ENCODE data around the gene CRHR2. TPM values are rescaled to one million over a fixed set of nuclear protein-coding genes. Genes with fewer than 3 reads are reported as not detected.

Gene CRHR2
- total and polyA plus RNA-seq, 2 of the 4 experiments (the other 2 are of a cell fraction) = not detected

GRCh38 chr7:30613366-30614325 lies 68.6 kb downstream of the CRHR2 start:
- no peak overlapping the region for H3K23ac ChIP-seq (ENCODE audit: low read depth, low read length)
- dilution Hi-C loops (cut with HindIII; ENCODE audit: low sequenced_read_pairs, unreplicated experiment) (no loop called here), intact Hi-C loops (cut with micrococcal nuclease) (no loop called here), in situ Hi-C loops (cut with MboI; ENCODE audit: low sequenced_read_pairs) (no loop called here)
- peaks cover 4% of the 10 kb centered on the region; the same call in 1 of the 2 replicates for H3K9me1 ChIP-seq (ENCODE audit: insufficient read depth, low read length)
- 0 out of 2 replicates have a peak overlapping the region, but pooled peaks have one; percentile 23 for H4K5ac ChIP-seq (ENCODE audit: low read depth, low read length)
- ATAC-seq (ENCODE audit: low read depth) = no peak; the same call in 1 of the 2 replicates
- TF ChIP-seq MAFK (IDR thresholded peaks at IDR 0.05; ENCODE audit: low read depth, low read length) = peak; percentile 95
- TF ChIP-seq RFX5 (IDR thresholded peaks at IDR 0.05; ENCODE audit: low read depth, low read length) = no peak
- no peak for DNase-seq
- H3K56ac ChIP-seq (ENCODE audit: extremely low read depth, insufficient read depth, low read length) = no peak overlapping the region
- H3K27ac ChIP-seq (ENCODE audit: insufficient read depth, low read length) = no peak overlapping the region
- H2AK9ac ChIP-seq (replicated peaks; ENCODE audit: low read depth, low read length, poor library complexity) = no peak overlapping the region
- 100% methylated on average over 1 of the region's 4 CpGs; no CpG with 5 or more reads in 1 of the 2 experiments for WGBS, 2 experiments (ENCODE audit: extremely low coverage in 2 of 2, insufficient read length in 1 of 2)
- no peak overlapping the region for H3K4ac ChIP-seq (ENCODE audit: low read depth, low read length)
- no peak overlapping the region for H3K9ac ChIP-seq (ENCODE audit: low read depth, low read length)
- H2BK120ac ChIP-seq (ENCODE audit: low read depth, low read length) = no peak overlapping the region
- H3K4me2 ChIP-seq (ENCODE audit: low read depth, low read length) = no peak overlapping the region
- POLR2A ChIA-PET (ENCODE audit: unreplicated experiment) = no interaction called here
- peaks cover 69% of the 10 kb centered on the region; the same call in 1 of the 2 replicates for H4K20me1 ChIP-seq (ENCODE audit: insufficient read depth, low read length)
- H2AK5ac ChIP-seq (ENCODE audit: low read depth, low read length) = no peak overlapping the region
- no peak overlapping the region for H2BK15ac ChIP-seq (ENCODE audit: low read depth, low read length)
- H3K9me3 ChIP-seq (ENCODE audit: control insufficient read depth, insufficient read depth, low read length) = no peaks in the 10 kb centered on the region
- H3K36me3 ChIP-seq (ENCODE audit: control insufficient read depth, insufficient read depth, low read length) = peaks cover 58% of the 10 kb centered on the region
- no peak overlapping the region for H3K14ac ChIP-seq (replicated peaks; ENCODE audit: low read depth, low read length)
- no peak overlapping the region for H2BK20ac ChIP-seq (ENCODE audit: low read depth, low read length)
- no peak overlapping the region for H3K4me3 ChIP-seq (ENCODE audit: insufficient read depth, low read depth, low read length)
- H4K91ac ChIP-seq (ENCODE audit: insufficient read depth, low read depth, low read length) = no peak overlapping the region
- H2AFZ ChIP-seq (replicated peaks; ENCODE audit: low read length, poor library complexity) = no peak overlapping the region
- peaks cover 30 to 48% of the 10 kb centered on the region in 2 experiments for H3K79me1 ChIP-seq (ENCODE audit: low read depth in 1 of 2, low read length in 2 of 2)
- BruUV-seq (replicated peaks) = no TSS peak
- no peak overlapping the region for H4K8ac ChIP-seq (ENCODE audit: low read depth in 2 of 2, low read length in 2 of 2)
- no peak overlapping the region for H2BK5ac ChIP-seq (ENCODE audit: low read depth, low read length, poor library complexity, severe bottlenecking)
- peaks cover 2% of the 10 kb centered on the region; the same call in 1 of the 2 replicates for H3K4me1 ChIP-seq (ENCODE audit: control insufficient read depth, insufficient read depth, low read length)
- CTCF ChIA-PET = interaction anchor here (0.6 kb wide), 1 partner anchor 509 kb away, joined by 4 read pairs; no protein-coding TSS in a partner anchor
- H3K27me3 ChIP-seq (ENCODE audit: control insufficient read depth, insufficient read depth, low read length) = no peaks in the 10 kb centered on the region
- no peak overlapping the region for H3K18ac ChIP-seq (ENCODE audit: low read depth, low read length)
